PFSK-1 (cell line): ENCODE data around the gene MRPL39.

Source experiments
- POLR2AphosphoS5 ChIP-seq: IDR thresholded peaks from 2 replicates; pipeline ENCODE4 v1.6.1; 2012; ENCODE audit warnings: low read depth, mild to moderate bottlenecking, control low read depth, low read length, moderate library complexity
- REST ChIP-seq, 2 experiments: IDR thresholded peaks; 2 replicates each; pipeline versions ENCODE4 v1.6.1 to v1.8.0; 2011 to 2012; ENCODE audit warnings: low read depth in 2 of 2, low read length in 2 of 2, control low read depth in 1 of 2, inconsistent platforms in 1 of 2, mild to moderate bottlenecking in 1 of 2, moderate library complexity in 1 of 2; ENCODE audit not compliant: insufficient read depth in 1 of 2
- SIN3A ChIP-seq: IDR thresholded peaks from 2 replicates; pipeline ENCODE4 v1.6.1; 2012; ENCODE audit warnings: mild to moderate bottlenecking, low read length, moderate library complexity, borderline replicate concordance; ENCODE audit not compliant: insufficient read depth

- TF ChIP-seq POLR2AphosphoS5 (no peak), REST (IDR thresholded peaks at IDR 0.05; ENCODE audit: insufficient read depth in 1 of 2, low read depth in 2 of 2, low read length in 2 of 2) (no peak), SIN3A (no peak)
Observed at GRCh38 chr21:25624511-25624910, 17.2 kb upstream of the MRPL39 start.
